GM12878 (cell line): ENCODE measurements around the gene MAGIX. TPM values are rescaled to one million over a fixed set of nuclear protein-coding genes. Genes with fewer than 3 reads are reported as not detected.

Experiments
- ATAC-seq: fragments of 200-7000 bp; cut with Tn5 transposase; 3 replicates; pipeline ENCODE4 v1.9.1; 2020; ENCODE audit warnings: mild to moderate bottlenecking, moderate library complexity
- BruUV-seq: library from RNA; stranded (reverse); fragments of 400-500 nt; replicated peaks from 2 replicates; lab custom pipeline; 2021; lab: Mats Ljungman, UMichigan
- CTCF ChIA-PET: fragments of 300-600 bp; sonication (Branson Sonifier 250); formaldehyde crosslinking; extraction: SDS; loops from one replicate; lab custom pipeline; 2021; ENCODE audit warnings: inconsistent platforms; lab: Yijun Ruan, JAX
- POLR2A ChIA-PET: fragments of 350-600 bp; formaldehyde crosslinking; extraction: SDS; loops from one replicate; lab custom pipeline; 2021; ENCODE audit warnings: inconsistent platforms; lab: Charles Lee
- RAD21 ChIA-PET: fragments of 300-600 bp; sonication (Branson Sonifier 250); formaldehyde crosslinking; loops from one replicate; lab custom pipeline; 2023; ENCODE audit warnings: antibody characterized with exemption; ENCODE audit not compliant: unreplicated experiment; lab: Charles Lee
- SMC1A ChIA-PET: fragments of 300-600 bp; sonication (Branson Sonifier 250); formaldehyde crosslinking; loops from one replicate; lab custom pipeline; 2023; ENCODE audit not compliant: unreplicated experiment, uncharacterized antibody; lab: Charles Lee
- DNase-seq: peaks from one replicate; pipeline ENCODE4 v3.0.0-alpha.2; 2011; ENCODE audit warnings: low read depth, low spot score
- FAIRE-seq: peaks from 3 replicates; lab custom pipeline; 2011; peaks lifted over from hg19 to GRCh38; lab: Jason Lieb, UNC
- H2AFZ ChIP-seq: 2 replicates; pipeline ENCODE4 v1.6.0; 2011; ENCODE audit warnings: low read depth, low read length, control low read depth; ENCODE audit not compliant: control insufficient read depth
- H3K27ac ChIP-seq: 2 replicates; pipeline ENCODE4 v1.5.1; 2011; ENCODE audit warnings: control low read depth; ENCODE audit not compliant: control insufficient read depth, insufficient read depth
- H3K27me3 ChIP-seq, 2 experiments: replicated peaks in 1 of 2; 2 replicates each; pipeline versions ENCODE4 v1.6.0 to v1.6.1; 2011; ENCODE audit warnings: low read length in 1 of 2; ENCODE audit not compliant: control insufficient read depth in 2 of 2, insufficient read depth in 2 of 2
- H3K36me3 ChIP-seq, 2 experiments: 2 replicates each; pipeline ENCODE4 v1.5.1; 2011; ENCODE audit warnings: low read length in 1 of 2; ENCODE audit not compliant: control insufficient read depth in 2 of 2, insufficient read depth in 2 of 2
- H3K4me1 ChIP-seq: 2 replicates; pipeline ENCODE4 v1.6.1; 2011; ENCODE audit warnings: mild to moderate bottlenecking, low read length, moderate library complexity, mixed read lengths; ENCODE audit not compliant: control insufficient read depth, insufficient read depth
- H3K4me2 ChIP-seq: 2 replicates; pipeline ENCODE4 v1.6.0; 2011; ENCODE audit warnings: control low read depth; ENCODE audit not compliant: control insufficient read depth, insufficient read depth
- H3K4me3 ChIP-seq: fragments of 200-600 bp; sonication (generic); 2 replicates; pipeline ENCODE4 v1.5.1; 2016
- H3K79me2 ChIP-seq: 2 replicates; pipeline ENCODE4 v1.6.0; 2011; ENCODE audit warnings: low read length; ENCODE audit not compliant: control insufficient read depth, insufficient read depth
- H3K9ac ChIP-seq: 2 replicates; pipeline ENCODE4 v1.8.0; 2011; ENCODE audit warnings: low read length, control low read depth, mixed read lengths; ENCODE audit not compliant: control insufficient read depth, insufficient read depth
- H3K9me3 ChIP-seq: replicated peaks from 3 replicates; pipeline ENCODE4 v1.5.1; 2011; ENCODE audit warnings: mild to moderate bottlenecking, low read length; ENCODE audit not compliant: control insufficient read depth, insufficient read depth
- H4K20me1 ChIP-seq: 2 replicates; pipeline ENCODE4 v1.6.0; 2011; ENCODE audit not compliant: control insufficient read depth, insufficient read depth
- BRCA1 ChIP-seq: IDR thresholded peaks from 2 replicates; pipeline ENCODE4 v1.6.1; 2011; ENCODE audit warnings: low read depth, low read length, improper control_type of control experiment
- CEBPB ChIP-seq, 2 experiments: fragments of 150-350 bp in 1 of 2; IDR thresholded peaks; 2 replicates each; pipeline ENCODE4 v1.6.1; 2012 to 2014; ENCODE audit warnings: low read depth in 2 of 2, low read length in 2 of 2, borderline replicate concordance in 1 of 2, inconsistent platforms in 1 of 2
- CHD1 ChIP-seq: IDR thresholded peaks from 2 replicates; pipeline ENCODE4 v1.6.1; 2012; ENCODE audit warnings: low read depth, low read length, improper control_type of control experiment
- CTCF ChIP-seq, 3 experiments: IDR thresholded peaks in 2 of 3; conservative IDR thresholded peaks in 1 of 3; 2 replicates each; pipeline ENCODE4 v1.5.1; 2011; ENCODE audit warnings: low read depth in 3 of 3, low read length in 3 of 3, mild to moderate bottlenecking in 3 of 3, control low read depth in 2 of 3, moderate library complexity in 2 of 3, inconsistent platforms in 1 of 3, mixed read lengths in 1 of 3; ENCODE audit not compliant: control insufficient read depth in 2 of 3, insufficient read depth in 1 of 3; ENCODE audit errors: extremely low read depth in 1 of 3
- EGR1 ChIP-seq, 2 experiments: IDR thresholded peaks; 1 replicate in 1 of 2; 2 replicates in 1 of 2; pipeline ENCODE4 v1.6.1; 2011 to 2012; ENCODE audit warnings: low read depth in 2 of 2, low read length in 2 of 2, borderline replicate concordance in 1 of 2, mild to moderate bottlenecking in 1 of 2, moderate library complexity in 1 of 2
- FOS ChIP-seq: IDR thresholded peaks from 3 replicates; pipeline ENCODE4 v1.6.1; 2011; ENCODE audit warnings: borderline replicate concordance; ENCODE audit not compliant: insufficient read length; ENCODE audit errors: extremely low read depth
- GATAD2B ChIP-seq: fragments of 450-650 bp; conservative IDR thresholded peaks from 2 replicates; pipeline ENCODE4 v1.6.1; 2017; ENCODE audit warnings: low read depth, mild to moderate bottlenecking, moderate library complexity
- IRF3 ChIP-seq: fragments of 450-650 bp; IDR thresholded peaks from 2 replicates; pipeline ENCODE4 v1.6.1; 2014; ENCODE audit warnings: mild to moderate bottlenecking
- JUND ChIP-seq: IDR thresholded peaks from 2 replicates; pipeline ENCODE4 v1.6.1; 2012; ENCODE audit warnings: low read depth, mild to moderate bottlenecking, low read length, improper control_type of control experiment, moderate library complexity
- KAT2A ChIP-seq: conservative IDR thresholded peaks from 2 replicates; pipeline ENCODE4 v1.6.1; 2011; ENCODE audit warnings: low read depth, low read length; ENCODE audit not compliant: control insufficient read depth
- KDM1A ChIP-seq: fragments of 200-600 bp; sonication (generic); IDR thresholded peaks from 2 replicates; pipeline ENCODE4 v1.6.1; 2016; ENCODE audit warnings: borderline replicate concordance
- NFIC ChIP-seq: IDR thresholded peaks from 2 replicates; pipeline ENCODE4 v1.6.1; 2012; ENCODE audit warnings: low read depth, mild to moderate bottlenecking, inconsistent platforms, low read length, moderate library complexity
- POLR2AphosphoS5 ChIP-seq: IDR thresholded peaks from 2 replicates; pipeline ENCODE4 v1.6.1; 2011; ENCODE audit warnings: mild to moderate bottlenecking, low read length, inconsistent platforms
- RAD51 ChIP-seq: fragments of 450-650 bp; IDR thresholded peaks from 2 replicates; pipeline ENCODE4 v1.6.1; 2016; ENCODE audit warnings: moderate library complexity, mild to moderate bottlenecking, inconsistent platforms
- ZSCAN29 ChIP-seq: fragments of 450-650 bp; IDR thresholded peaks from 2 replicates; pipeline ENCODE4 v1.6.1; 2017; ENCODE audit warnings: mild to moderate bottlenecking, moderate library complexity
- WGBS: methylation state at CpG from one replicate; pipeline ENCODE4 v1.1.6; 2016; ENCODE audit warnings: low lambda C conversion rate; ENCODE audit not compliant: insufficient replicate concordance, insufficient coverage; ENCODE audit errors: missing lambda C conversion rate; 5-methylcytosine and 5-hydroxymethylcytosine counted together
- in situ Hi-C: fragments of 300-500 bp; cut with MboI; formaldehyde crosslinking; loops from 9 replicates; pipeline ENCODE4 v1.14.3; 2018; ENCODE audit warnings: mixed read lengths
- intact Hi-C: fragments of 100-400 bp; cut with micrococcal nuclease; formaldehyde crosslinking; loops from one replicate; pipeline ENCODE4 v1.14.2; 2022; ENCODE audit not compliant: unreplicated experiment
- polyA plus RNA-seq, 11 experiments: library from polyadenylated mRNA; depleted of rRNA in 4 of 11; unstranded in 6 of 11; stranded (reverse) in 5 of 11; fragments of >200 nt; fragmentation: Nextera tagmentation in 4 of 11; fragmentation: Illumina TruSeq in 1 of 11; extraction: Ambion mirVana in 4 of 11; extraction: Trizol in 1 of 11; gene quantifications; 1 replicate in 1 of 11; 2 replicates in 10 of 11; pipeline versions ENCODE4 v1.2.1 to v1.2.3, GENCODE V29; 2011 to 2016; ENCODE audit warnings: inconsistent platforms in 2 of 11, missing spikeins in 2 of 11, low read depth in 1 of 11
- total RNA-seq, 4 experiments: library from RNA; depleted of rRNA in 3 of 4; stranded (reverse); fragments of >200 nt in 3 of 4; fragmentation: Illumina TruSeq in 1 of 4; extraction: Trizol in 1 of 4; gene quantifications; 2 replicates each; pipeline versions ENCODE4 v1.2.1 to v1.2.3, GENCODE V29; 2013 to 2021

Gene MAGIX
- total and polyA plus RNA-seq, 10 of the 15 experiments (the other 5 are each of a cell fraction or from before 2014, with no cell fraction given) = 0.03 to 2.5 (median 0.82) TPM

GRCh38 chrX:49199315-49199595, 36.7 kb downstream of the MAGIX start:
- no TSS peak for BruUV-seq
- 31% methylated on average over 8 of the region's 11 CpGs for WGBS
- no peak for ATAC-seq

More at GRCh38 chrX:49199315-49199595, 36.7 kb downstream of the MAGIX start:
- Histone ChIP-seq H2AFZ (no peak overlapping the region), H3K4me1 (no peaks in the 10 kb centered on the region), H3K4me2 (no peak overlapping the region), H3K27ac (no peak overlapping the region), H3K27me3 (no peaks in the 10 kb centered on the region), H3K36me3 (no peaks in the 10 kb centered on the region), H3K9ac (no peak overlapping the region), H3K79me2 (no peaks in the 10 kb centered on the region), H3K4me3 (no peak overlapping the region), H4K20me1 (no peaks in the 10 kb centered on the region), H3K9me3 (no peaks in the 10 kb centered on the region)
- SMC1A ChIA-PET = no interaction called here
- CTCF ChIA-PET = no interaction called here
- intact Hi-C loops = no loop called here
- no peak for TF ChIP-seq GATAD2B
- TF ChIP-seq CTCF (IDR thresholded peaks at IDR 0.05 in 2 of 3, conservative IDR thresholded peaks at IDR 0.05 in 1 of 3; ENCODE audit: control insufficient read depth in 2 of 3, extremely low read depth in 1 of 3, insufficient read depth in 1 of 3, low read depth in 3 of 3, low read length in 3 of 3) = no peak
- no peak for TF ChIP-seq FOS
- TF ChIP-seq IRF3 = no peak
- no peak for TF ChIP-seq EGR1 (IDR thresholded peaks at IDR 0.05; ENCODE audit: borderline replicate concordance in 1 of 2, low read depth in 2 of 2, low read length in 2 of 2)
- no peak for TF ChIP-seq POLR2AphosphoS5
- no peak for TF ChIP-seq RAD51
- no peak for TF ChIP-seq CEBPB (IDR thresholded peaks at IDR 0.05; ENCODE audit: borderline replicate concordance in 1 of 2, low read depth in 2 of 2, low read length in 2 of 2)
- no peak for TF ChIP-seq NFIC
- TF ChIP-seq ZSCAN29 = no peak
- TF ChIP-seq JUND = no peak
- no peak for TF ChIP-seq KDM1A
- no peak for TF ChIP-seq KAT2A
- no peak for TF ChIP-seq CHD1
- TF ChIP-seq BRCA1 = no peak
- in situ Hi-C loops = no loop called here
- POLR2A ChIA-PET = no interaction called here
- no peak for FAIRE-seq
- DNase-seq = no peak
- RAD21 ChIA-PET = no interaction called here
